ENCODE results near the gene TPPP3.

TPPP3 gene

GRCh38 chr16:67393111-67393787, at the start of gene TPPP3:
TPPP3 (minus strand) TSS chr16:67393498; CDS start chr16:67391111, 2,387 bp downstream.
- DNase-seq, result peak; percentile 74

- DNase-seq, result no peak
Measured at GRCh38 chr16:67442581-67443255, 49.4 kb upstream of the TPPP3 start.

- no peak for DNase-seq
Measured at GRCh38 chr16:67441907-67442306, 48.6 kb upstream of the TPPP3 start.

- no peak for DNase-seq
Measured at GRCh38 chr16:67441271-67441753, 48.0 kb upstream of the TPPP3 start.

- no peak for DNase-seq
Measured at GRCh38 chr16:67438824-67439393, 45.6 kb upstream of the TPPP3 start.

- DNase-seq, result no peak
Measured at GRCh38 chr16:67438098-67438791, 44.9 kb upstream of the TPPP3 start.

GRCh38 chr16:67437513-67437912, 44.2 kb upstream of the TPPP3 start:
- no peak for DNase-seq

- DNase-seq, result no peak
Measured at GRCh38 chr16:67436640-67437193, 43.4 kb upstream of the TPPP3 start.

GRCh38 chr16:67435758-67436164, 42.5 kb upstream of the TPPP3 start:
- no peak for DNase-seq

- no peak for DNase-seq
Measured at GRCh38 chr16:67433131-67433719, 39.9 kb upstream of the TPPP3 start.

- no peak for DNase-seq
Measured at GRCh38 chr16:67432506-67432890, 39.2 kb upstream of the TPPP3 start.

GRCh38 chr16:67431775-67432505, 38.6 kb upstream of the TPPP3 start:
- DNase-seq, result no peak

GRCh38 chr16:67430977-67431774, 37.9 kb upstream of the TPPP3 start, which contains the start of gene HSD11B2:
HSD11B2 (plus strand) TSS chr16:67431121; CDS start chr16:67431249, 128 bp downstream.
- peak; percentile 60 for DNase-seq

- DNase-seq, result peak; percentile 74
Measured at GRCh38 chr16:67430504-67430976, 37.2 kb upstream of the TPPP3 start.

- no peak for DNase-seq
Measured at GRCh38 chr16:67429799-67430503, 36.7 kb upstream of the TPPP3 start.

GRCh38 chr16:67429053-67429798, 35.9 kb upstream of the TPPP3 start:
- no peak for DNase-seq

GRCh38 chr16:67428146-67428731, 34.9 kb upstream of the TPPP3 start:
- peak; percentile 84 for DNase-seq

GRCh38 chr16:67426950-67427349, 33.7 kb upstream of the TPPP3 start:
- DNase-seq, result no peak

GRCh38 chr16:67426022-67426421, 32.7 kb upstream of the TPPP3 start:
- no peak for DNase-seq

All from activated CD8-positive, alpha-beta memory T cell treated with anti-CD3 and anti-CD28 coated beads, Interleukin-2, amount 50 U/mL, for 48 hours (primary cell).